Activated T-helper 1 cell treated with Interleukin-2 at 50 U/mL for 16 hours (primary cell): ENCODE data around the gene TRNP1.
"Not testable (repeated sequence)": the region's sequence is repeated elsewhere in the genome, so short reads cannot be mapped to it uniquely, and the experiment has no call there.

ENCODE experiments used
- DNase-seq: peaks from one replicate; pipeline ENCODE4 v3.0.0-alpha.2; 2020; ENCODE audit warnings: low read depth

The TRNP1 gene

DNA sequence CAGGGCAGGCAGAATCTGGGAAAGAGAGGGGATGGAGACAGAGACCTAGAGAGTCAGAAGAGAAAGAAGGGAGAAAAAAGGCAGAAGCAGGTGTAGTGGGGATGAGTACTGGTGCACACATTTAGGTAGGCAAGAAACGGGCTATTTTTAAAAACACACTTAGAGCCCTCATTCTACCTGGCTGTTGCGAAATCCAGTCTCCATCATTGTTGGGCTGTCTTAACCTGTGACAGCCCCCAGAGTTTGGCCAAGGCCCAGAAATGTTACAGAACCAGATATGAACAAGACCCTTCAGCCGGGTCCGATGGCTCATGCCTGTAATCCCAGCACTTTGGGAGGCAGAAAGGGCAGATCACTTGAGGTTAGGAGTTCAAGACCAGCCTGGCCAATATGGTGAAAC lies 20.7 kb upstream of the TRNP1 start:
- DNase-seq, result no peak

GRCh38 chr1:26976621-26977510 lies 16.6 kb upstream of the TRNP1 start:
- no peak for DNase-seq

- DNase-seq, result no peak
Measured at GRCh38 chr1:26978901-26979300, 14.6 kb upstream of the TRNP1 start.

DNA sequence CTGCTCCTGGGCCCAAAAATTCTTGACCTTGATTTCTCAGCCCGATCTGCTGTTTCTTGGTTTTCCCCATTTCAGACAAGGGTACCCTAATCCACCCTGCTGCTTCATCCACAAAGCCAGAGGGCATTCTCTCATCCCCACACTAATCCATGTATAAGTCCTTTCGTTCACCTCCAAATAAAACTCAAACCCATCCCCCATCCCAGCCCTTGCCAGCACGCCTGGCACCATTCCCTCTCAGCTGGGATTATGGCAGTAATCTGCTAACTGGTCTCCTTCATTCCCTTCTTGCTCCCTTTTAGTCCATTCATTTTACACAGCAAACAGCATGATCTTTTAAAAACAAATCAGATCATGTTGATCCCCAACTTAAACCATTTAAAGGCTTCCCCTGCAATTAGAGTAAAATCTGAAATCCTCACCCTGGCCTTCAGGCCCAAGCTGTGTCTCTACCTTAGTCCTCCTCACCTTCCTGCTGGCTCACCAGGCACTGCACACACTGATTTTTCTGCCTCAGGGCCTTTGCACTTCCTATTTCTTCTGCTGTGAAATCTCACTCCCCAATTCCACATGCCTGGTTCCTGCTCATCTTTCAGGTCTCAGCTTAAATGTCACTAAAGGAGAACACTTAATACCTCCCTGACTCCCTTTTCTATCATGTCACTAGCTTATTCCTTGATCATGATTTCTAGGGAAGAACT lies 12.2 kb upstream of the TRNP1 start:
- no peak for DNase-seq

DNA sequence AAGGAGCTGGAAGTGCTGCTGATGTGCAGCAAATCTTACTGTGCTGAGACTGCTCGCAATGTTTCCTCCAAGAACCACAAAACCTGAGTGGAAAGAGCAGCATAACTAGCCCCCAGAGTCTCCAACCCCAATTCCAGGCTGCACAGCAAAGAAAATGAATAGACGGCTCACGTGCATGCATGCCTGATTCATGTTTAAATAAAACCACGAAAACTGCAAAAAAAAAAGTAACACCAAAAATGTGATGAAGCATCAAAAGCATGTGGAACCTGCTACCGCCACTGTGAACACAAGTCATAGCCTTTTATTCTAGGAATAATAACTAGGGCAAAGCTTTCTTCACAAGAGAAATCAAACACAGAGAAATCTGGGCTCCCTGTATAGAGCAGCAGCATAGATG lies 9.6 kb upstream of the TRNP1 start:
- DNase-seq, result no peak

GRCh38 chr1:26984291-26984690 lies 9.2 kb upstream of the TRNP1 start:
- DNase-seq, result no peak

GRCh38 chr1:26986658-26987057 lies 6.8 kb upstream of the TRNP1 start:
- DNase-seq, result no peak

DNA sequence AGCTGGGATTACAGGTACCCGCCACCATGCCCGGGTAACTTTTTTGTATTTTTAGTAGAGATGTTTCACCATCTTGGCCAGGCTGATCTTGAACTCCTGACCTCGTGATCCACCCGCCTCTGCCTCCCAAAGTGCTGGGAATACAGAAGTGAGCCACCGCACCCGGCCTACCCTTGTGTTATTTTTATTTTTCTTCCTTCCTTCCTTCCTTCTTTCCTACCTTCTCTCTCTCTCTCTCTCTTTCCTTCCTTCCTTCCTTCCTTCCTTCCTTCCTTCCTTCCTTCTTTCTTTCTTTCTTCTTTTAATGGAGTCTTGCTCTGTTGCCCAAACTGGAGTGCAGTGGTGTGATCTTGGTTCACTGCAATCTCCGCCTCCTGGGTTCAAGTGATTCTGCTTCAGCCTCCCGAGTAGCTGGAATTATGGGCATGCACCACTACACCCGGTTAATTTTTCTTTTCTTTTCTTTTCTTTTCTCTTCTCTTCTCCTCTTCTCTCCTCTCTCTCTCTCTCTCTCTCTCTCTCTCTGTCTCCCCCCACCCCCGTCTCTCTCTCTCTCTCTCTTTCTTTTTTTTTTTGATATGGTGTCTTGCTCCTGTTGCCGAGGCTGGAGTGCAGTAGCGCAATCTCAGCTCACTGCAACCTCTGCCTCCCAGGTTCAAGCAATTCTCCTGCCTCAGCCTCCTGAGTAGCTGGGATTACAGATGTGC lies 3.9 kb upstream of the TRNP1 start:
- not testable (repeated sequence) for DNase-seq

GRCh38 chr1:26991310-26992116 lies 2.0 kb upstream of the TRNP1 start:
- DNase-seq, result no peak

DNA sequence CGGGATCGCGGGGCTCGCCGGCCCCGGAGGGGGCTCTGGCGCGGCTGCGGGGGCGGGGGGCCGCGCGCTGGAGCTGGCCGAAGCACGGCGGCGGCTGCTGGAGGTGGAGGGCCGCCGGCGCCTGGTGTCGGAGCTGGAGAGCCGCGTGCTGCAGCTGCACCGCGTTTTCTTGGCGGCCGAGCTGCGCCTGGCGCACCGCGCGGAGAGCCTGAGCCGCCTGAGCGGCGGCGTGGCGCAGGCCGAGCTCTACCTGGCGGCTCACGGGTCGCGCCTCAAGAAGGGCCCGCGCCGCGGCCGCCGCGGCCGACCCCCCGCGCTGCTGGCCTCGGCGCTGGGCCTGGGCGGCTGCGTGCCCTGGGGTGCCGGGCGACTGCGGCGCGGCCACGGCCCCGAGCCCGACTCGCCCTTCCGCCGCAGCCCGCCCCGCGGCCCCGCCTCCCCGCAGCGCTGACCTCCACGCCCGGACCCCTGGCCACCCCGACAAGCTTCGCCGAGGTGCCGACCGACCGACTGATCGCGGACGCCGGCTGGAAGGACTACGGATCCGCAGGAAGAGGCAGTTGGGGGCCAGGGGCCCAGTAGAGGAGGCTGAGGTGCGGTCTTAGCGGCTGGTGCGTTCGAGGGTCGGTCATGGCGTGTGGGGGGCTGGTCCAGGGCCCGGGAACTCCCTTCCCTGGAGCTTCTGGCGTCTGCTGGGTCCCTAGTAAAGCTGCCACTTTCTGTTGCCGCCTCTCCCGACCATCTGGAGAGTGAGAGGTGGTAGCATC lies 711 bp downstream of the TRNP1 start:
- no peak for DNase-seq

- no peak for DNase-seq
Measured at GRCh38 chr1:26994787-26995517, 1.5 kb downstream of the TRNP1 start.

DNA sequence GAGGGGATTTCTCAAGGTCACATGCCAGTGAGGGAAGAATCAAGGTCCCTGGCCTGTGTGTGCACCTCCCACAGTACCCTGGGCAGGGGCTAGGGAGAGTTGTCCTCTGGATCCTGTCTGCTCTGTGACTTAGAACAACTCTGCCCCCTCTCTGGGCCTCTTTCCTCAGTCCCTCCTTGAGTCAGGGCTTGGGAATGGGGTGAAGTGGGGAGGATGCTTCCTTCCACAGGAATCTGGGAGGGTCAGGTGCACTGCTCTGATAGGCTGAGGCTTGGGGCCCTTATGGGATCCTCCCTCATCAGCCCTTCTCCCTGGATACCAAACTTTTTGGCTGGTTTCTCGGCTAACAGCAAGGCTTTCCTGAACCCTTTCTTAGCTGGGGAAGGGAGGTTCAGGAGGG lies 2.5 kb downstream of the TRNP1 start:
- DNase-seq, result no peak

DNA sequence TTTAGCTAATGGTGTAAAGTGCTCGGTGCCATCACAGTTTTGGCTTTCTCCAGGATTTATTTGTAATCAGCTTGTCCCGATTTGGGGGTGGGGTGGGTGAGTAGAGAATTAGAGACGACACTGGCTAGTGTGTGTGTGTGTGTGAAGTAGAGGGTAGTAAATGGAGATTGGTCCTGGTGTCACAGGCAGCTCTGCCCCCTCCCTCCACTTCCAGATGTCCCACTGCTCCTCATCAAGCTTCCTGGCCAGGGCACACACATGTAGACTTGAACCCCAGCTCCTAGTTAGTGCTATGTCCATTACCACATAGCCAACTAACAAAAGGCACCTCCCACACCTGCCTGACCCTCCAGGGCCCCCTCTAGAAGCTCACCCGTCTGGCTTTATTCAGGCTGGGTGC lies 3.2 kb downstream of the TRNP1 start:
- DNase-seq, result no peak

GRCh38 chr1:26998429-26999300 lies 5.2 kb downstream of the TRNP1 start:
- DNase-seq, result no peak

DNA sequence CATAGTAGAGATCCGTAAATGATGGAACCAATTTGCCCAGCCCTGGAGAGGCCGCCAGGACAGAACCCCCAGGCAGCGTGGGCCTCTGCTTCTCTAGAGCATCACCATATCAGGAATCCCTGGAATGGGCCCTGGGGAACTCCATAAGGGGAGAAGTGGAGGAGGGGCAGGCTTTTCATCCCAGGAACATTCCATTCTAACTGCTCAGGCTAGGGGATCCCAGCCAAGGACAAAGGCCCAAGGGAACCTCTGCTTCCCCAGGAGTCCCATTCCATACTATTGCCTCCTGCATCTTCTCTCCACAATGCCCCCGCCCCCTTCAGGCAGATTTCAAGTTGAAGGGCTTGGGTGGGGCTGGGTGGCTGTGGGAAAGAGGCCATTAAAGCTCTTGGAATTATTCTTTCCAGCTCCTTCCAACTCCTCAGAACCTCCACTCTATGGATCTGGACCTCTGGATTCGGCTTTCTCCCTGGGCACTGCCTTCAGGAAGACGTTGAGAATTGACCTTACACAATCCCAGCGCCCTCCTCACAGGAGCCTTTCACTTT lies 6.0 kb downstream of the TRNP1 start:
- no peak for DNase-seq

DNA sequence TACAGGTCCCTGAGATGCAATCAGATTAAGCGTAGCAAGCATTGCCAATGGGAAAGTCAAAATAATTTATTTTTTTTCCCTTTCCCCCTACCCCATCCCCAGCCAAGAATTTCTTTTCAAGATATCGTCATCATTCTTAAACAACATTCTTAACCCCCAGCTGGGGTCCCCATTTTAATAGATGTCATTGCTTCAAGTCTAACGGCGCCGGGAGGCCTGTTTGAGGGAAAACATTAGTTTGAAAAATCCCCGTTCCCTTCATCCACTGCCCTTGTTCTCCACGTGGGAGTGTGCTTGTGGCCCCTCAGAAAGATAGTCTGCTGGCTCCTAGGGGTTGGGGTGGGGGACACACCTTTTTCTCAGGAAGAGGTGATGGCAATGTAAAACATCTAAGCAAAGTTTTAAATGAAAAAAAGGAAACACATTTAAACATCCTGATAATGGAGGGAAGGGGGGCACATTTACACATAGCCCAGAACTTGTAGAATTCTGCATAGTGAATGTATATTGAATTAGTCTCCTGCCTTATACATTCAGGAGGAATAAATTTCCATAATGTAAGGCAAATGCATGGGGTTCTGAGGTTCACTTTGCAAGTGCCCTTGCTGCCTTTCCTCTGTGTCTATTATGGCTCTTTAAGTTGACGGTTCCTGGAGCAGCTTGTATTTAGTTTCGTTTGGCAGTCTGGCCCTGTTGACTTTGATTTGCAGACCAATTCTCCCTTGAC lies 6.8 kb downstream of the TRNP1 start:
- no peak for DNase-seq

DNA sequence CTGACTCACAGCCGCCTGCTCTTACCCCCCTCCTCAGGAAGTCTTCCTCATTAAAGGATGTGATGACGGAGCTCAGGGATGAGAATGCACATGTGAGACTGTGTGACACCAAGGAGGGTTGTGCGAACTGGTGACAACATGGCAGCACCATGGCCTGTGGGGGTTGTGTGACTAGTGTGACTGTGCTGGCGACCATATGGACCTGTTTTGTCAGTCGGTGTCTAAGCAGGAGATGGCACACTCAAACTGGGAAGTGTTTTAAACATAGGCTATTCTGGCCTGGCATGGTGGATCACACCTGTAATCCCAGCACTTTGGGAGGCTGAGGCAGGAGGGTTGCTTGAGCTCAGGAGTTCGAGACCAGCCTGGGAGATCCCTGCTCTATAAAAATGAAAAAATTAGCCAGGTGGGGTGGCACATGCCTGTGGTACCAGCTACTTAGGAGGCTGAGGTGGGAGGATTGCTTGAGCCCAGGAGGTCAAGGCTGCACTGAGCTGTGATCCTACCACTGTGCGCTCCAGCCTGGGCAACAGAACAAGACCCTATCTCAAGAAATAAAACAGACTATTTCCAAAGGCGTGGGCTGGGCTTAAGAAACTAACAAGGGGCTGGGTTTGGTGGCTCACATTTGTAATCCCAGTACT lies 7.4 kb downstream of the TRNP1 start:
- DNase-seq, result no peak
